G401.6 (cell line): Measurements from ENCODE around the gene ASB4.
A peak's percentile ranks its signal among the peaks of the same experiment; 100 is the strongest.
"Not testable (repeated sequence)": the region's sequence is repeated elsewhere in the genome, so short reads cannot be mapped to it uniquely, and the experiment has no call there.

ENCODE experiments used
- FAIRE-seq: peaks from 2 replicates; lab custom pipeline; 2012; peaks lifted over from hg19 to GRCh38; lab: Jason Lieb, UNC

The ASB4 gene

GRCh38 chr7:95485391-95486123 lies at the start of gene ASB4:
Gene ASB4, plus strand, starts transcription at chr7:95485943. Its CDS starts 29 bp downstream, at chr7:95485972.
- FAIRE-seq, result no peak

GRCh38 chr7:95436407-95436806 lies 49.3 kb upstream of the ASB4 start:
- no peak for FAIRE-seq

GRCh38 chr7:95440394-95441038 lies 45.2 kb upstream of the ASB4 start:
- no peak for FAIRE-seq

GRCh38 chr7:95441042-95441823 lies 44.5 kb upstream of the ASB4 start:
- FAIRE-seq, result no peak

- FAIRE-seq, result no peak
These were observed 40.9 kb upstream of the ASB4 start for GRCh38 chr7:95444796-95445195.

GRCh38 chr7:95446618-95447017 lies 39.1 kb upstream of the ASB4 start:
- no peak for FAIRE-seq

GRCh38 chr7:95454438-95455045 lies 31.2 kb upstream of the ASB4 start:
- FAIRE-seq, result no peak

GRCh38 chr7:95457947-95458346 lies 27.8 kb upstream of the ASB4 start:
- FAIRE-seq, result no peak

GRCh38 chr7:95460653-95461052 lies 25.1 kb upstream of the ASB4 start:
- not testable (repeated sequence) for FAIRE-seq

GRCh38 chr7:95467912-95468607 lies 17.7 kb upstream of the ASB4 start:
- no peak for FAIRE-seq

GRCh38 chr7:95469187-95469586 lies 16.6 kb upstream of the ASB4 start:
- FAIRE-seq, result no peak

- FAIRE-seq, result no peak
These were observed 15.9 kb upstream of the ASB4 start for GRCh38 chr7:95469848-95470247.

- FAIRE-seq, result no peak
These were observed 15.3 kb upstream of the ASB4 start for GRCh38 chr7:95470452-95470851.

GRCh38 chr7:95471071-95471470 lies 14.7 kb upstream of the ASB4 start:
- no peak for FAIRE-seq

GRCh38 chr7:95472581-95473161 lies 13.1 kb upstream of the ASB4 start:
- FAIRE-seq, result no peak

GRCh38 chr7:95473276-95473985 lies 12.3 kb upstream of the ASB4 start:
- FAIRE-seq, result no peak

GRCh38 chr7:95476072-95476847 lies 9.5 kb upstream of the ASB4 start:
- no peak for FAIRE-seq

GRCh38 chr7:95476904-95477594 lies 8.7 kb upstream of the ASB4 start:
- FAIRE-seq, result peak; percentile 97

GRCh38 chr7:95478272-95479037 lies 7.3 kb upstream of the ASB4 start:
- peak; percentile 45 for FAIRE-seq
